NCI-H1436 treated with DMSO at 0.1 percent for 48 hours (cell line): ENCODE measurements around the gene CCL13.

Experiments used
- DNase-seq: peaks from one replicate; lab custom pipeline; 2025; lab: John Stamatoyannopoulos, UW

CCL13 gene

DNA sequence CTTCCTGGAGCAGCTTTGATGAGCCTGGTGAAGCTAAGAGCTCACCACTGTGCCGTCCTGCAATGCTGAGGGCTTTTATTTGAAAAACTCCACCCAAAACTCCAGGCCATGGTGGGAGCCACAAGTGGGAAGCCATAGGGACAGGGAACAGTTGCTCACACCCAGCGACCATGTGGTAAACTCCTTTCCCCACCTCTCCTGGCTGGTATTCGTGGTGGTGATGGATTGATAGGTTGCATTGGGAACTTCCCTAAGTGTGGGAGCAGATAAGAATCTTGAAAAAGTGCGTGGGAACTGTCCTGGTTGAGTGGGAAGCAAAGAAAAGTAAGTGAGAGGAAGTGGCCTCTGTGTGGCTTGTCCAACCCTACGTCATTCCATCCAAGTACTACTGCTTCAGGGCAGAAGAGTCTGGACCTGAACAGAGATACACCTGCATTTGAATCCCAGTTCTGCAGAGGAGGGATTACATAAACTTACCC, 6.9 kb downstream of the CCL13 start, which contains the start of gene CCL1:
Gene CCL1, minus strand, starts transcription at position 51 of the 479 bp plus-strand sequence. CDS start 72 bp downstream, outside the sequence.
- no peak for DNase-seq

DNA sequence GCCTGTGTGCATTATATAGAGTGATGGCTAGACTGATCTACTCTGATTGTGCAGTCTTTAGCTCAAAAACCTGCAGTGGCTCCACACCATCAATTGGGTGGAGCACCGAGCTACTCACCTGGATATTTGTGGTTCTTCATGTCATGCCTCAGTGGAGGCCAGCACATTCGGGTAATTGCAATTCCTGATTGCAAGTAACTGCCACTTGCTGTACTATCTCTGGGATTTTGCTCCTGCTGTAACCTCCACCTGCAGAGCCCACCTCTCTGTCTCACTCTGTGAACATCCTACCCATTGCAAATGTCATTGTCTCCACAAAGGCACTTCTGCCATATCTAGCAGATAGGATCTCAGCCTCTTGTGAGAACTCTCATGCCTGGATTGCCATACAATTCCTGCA, 8.5 kb downstream of the CCL13 start:
- no peak for DNase-seq

DNA sequence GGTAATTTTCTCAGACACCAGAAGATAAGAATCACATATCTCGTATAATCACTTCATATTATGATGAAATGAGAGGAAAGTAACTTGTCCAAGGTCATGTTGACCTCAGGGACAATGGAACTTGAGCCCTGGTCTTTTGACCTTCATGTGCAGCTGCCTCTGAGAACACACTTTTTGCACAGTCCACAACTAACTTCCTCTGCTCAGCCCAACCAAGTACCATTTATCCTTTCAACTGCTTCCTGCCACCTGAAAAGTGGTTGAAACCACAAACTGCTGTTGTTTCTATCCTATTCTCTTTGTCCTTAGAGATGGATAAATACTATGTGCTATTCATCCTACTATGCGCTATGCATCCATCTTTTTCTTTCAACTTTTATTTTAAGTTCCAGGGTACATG, 9.1 kb downstream of the CCL13 start:
- DNase-seq: no peak

GRCh38 chr17:34366010-34366409, 9.7 kb downstream of the CCL13 start:
- DNase-seq: no peak

DNA sequence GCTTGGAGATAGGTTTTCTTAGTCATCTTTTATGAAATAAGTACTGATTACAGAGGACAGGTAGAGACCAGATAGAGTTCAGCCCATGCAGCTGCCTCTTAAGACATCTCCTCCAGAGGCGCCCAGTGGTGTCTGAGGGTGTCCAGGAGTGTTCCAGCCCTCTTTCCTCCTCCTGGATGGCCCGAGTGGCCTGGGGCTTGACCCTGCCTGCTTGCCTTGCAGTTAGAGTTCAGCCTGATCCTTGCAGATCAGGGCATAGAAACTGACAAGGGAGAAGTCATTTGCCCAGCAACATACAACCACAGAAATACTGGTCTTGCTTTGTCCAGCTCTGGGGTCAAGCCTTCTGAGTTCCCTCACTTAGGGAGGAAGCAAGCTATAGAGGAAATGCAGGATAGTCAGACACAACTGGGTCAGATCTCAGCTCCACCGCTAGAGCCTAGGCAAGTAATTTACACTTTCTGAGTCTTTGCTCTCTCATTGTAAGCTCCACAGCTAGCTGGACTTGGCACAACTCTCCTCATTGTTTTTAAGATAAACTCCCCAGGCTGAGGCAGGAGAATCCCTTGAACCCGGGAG, 10.3 kb downstream of the CCL13 start:
- DNase-seq: no peak

- no peak for DNase-seq
Measured at GRCh38 chr17:34367486-34368195, 11.4 kb downstream of the CCL13 start.

GRCh38 chr17:34368196-34368945, 12.1 kb downstream of the CCL13 start:
- DNase-seq: no peak

DNA sequence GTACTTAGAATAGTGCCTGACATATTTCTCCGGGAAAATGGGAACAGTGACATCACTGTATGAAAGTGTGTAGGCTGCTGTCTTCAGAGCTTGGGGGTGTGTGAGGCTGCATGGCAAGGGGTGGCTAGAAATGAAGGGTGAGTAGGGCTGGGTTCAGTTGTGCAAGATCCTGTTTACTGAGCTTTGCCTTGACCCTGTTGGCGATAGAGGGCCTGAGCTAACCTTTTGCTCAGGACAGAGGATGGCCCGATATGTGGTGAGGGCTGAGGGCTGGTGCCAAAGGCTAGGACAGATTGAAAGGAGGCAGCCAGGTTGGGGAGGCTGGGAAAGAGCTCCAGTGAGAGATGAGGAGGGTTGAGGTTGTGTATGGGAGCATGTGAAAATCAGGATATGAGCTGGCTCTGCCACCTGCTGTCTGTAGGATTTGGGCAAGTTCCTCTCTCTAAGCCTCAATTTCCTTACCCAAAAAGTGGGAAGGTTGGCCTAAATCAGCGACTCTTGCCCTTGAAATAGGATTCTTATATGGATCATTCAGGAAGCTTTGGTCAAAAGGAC, 12.7 kb downstream of the CCL13 start:
- DNase-seq: no peak

- DNase-seq: no peak
Measured at GRCh38 chr17:34369571-34369970, 13.3 kb downstream of the CCL13 start.

DNA sequence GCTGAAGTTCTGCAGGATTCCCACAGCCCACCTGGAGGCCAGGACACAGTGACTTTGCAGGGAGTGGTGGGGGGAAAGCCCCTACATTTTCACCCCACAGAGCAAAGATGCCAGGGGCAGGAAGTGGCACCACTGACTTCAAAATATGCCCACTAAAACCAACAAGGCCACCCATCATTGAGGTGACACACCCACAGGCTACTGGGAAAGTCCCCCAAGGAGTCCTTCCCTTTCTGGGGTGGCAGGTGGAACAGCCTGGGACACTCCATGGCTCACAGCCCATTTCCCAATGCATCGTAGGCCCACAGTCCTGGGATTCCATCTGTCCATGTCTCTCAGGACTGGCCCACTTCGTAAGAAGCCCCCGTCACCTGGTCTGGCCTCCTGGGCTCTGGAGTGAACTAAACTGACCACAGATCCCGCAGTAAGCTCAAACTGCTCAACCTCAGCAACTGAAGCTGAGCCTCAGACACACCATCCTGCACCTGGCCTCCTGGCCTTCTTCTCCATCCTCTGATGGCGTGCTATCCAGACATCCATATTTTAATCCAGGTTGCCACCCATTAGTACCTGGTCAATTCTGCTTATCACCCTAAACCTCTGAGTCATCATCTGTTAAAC, 14.2 kb downstream of the CCL13 start:
- no peak for DNase-seq

- DNase-seq: no peak
Measured at GRCh38 chr17:34370997-34371395, 14.7 kb downstream of the CCL13 start.

DNA sequence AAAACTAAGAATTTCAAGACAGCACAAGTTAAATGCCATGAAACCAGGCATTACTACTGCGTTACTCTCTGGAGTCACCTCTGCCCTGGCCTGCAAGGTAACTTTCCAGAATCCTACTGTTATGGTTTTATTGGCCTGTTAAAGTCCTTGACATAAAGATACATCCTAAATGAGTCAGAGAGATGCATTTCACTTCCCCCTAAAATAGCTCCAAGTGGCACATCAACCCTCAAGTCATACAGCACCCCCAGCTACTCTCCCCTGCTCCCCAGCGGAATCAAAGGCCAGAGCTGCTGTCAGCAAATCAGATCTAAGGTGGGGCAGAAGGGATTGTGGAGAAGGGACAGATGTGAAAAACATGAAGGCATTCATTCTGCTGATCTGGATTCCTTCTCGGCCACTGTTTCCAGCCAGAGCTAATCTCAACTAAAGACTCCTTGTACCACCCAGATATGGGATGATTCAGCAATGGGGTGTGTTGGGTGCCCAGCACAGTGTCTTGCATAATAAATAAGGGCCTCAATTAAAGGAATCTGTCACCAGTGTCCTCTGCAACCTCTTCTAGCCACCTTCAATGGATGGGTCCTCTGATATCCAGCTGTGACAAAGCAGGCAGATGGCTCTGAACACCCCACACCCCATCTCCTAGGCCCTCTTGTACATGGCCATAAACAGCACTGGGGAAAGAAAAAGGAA, 15.3 kb downstream of the CCL13 start:
- DNase-seq: no peak

GRCh38 chr17:34374457-34374856, 18.2 kb downstream of the CCL13 start:
- DNase-seq: peak; percentile 91

GRCh38 chr17:34375426-34375997, 19.2 kb downstream of the CCL13 start:
- DNase-seq: no peak

DNA sequence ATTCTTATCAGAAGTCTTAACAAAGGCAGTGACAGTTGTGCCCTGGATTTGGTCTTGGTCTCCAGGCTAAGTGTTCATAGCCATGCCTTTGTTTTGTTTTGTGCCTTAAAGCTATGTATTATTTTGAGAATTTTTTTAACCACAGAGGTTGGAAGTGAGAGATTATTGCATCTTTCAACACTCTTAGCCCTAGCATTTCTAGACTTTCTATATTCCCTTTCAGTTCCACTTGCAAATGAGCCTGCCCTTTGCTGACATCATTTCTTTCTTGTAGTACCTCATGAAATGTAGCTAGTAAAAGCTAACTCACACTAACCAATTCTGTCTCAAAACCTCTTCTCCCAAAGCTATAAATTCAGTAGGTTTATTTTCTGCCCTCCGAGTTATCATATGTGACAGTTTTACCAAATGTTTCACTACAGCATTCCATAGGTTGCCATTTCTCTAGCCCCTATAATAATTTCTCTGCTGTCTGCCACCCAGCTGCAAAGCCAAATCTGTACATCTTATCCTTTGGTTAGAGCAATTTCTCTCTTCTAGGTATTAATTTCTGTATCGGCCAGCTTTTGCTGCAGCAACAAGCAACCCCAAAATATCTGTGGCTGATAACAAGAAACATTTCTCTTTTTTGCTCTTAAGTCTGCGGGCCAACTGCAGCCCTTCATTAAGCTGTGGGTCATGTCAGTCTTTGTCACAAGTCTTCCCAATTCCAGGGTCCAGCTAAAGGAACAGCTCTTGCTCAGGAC, 21.0 kb downstream of the CCL13 start:
- no peak for DNase-seq

- DNase-seq: no peak
Measured at GRCh38 chr17:34378664-34379101, 22.4 kb downstream of the CCL13 start.

GRCh38 chr17:34379868-34380267, 23.6 kb downstream of the CCL13 start:
- DNase-seq: no peak

DNA sequence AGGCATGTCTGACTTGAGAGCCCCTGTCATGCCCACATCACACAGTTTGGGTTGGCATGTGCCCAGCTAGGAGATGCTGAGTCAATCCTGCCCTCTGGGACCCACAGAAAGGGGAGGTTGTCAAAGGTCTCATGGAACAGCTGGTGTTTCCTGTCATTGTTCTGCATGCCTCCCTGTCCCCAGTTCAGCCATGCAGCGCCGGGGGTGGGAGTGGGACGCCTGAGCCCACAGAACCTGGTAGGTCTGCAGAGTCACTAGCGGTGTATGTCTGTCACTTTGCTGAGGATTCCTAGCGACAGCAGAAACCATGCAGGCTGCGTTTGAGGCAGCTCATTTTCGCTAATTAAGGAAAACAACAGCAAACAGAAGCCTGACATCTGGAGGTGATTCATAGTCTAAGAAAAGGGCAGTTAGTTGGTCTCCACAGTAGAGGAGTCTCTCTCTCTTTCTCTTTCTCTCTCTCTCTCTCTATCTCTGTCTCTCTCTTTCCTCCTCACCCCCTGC, 26.4 kb downstream of the CCL13 start:
- DNase-seq: no peak

- no peak for DNase-seq
Measured at GRCh38 chr17:34383216-34383615, 26.9 kb downstream of the CCL13 start.

DNA sequence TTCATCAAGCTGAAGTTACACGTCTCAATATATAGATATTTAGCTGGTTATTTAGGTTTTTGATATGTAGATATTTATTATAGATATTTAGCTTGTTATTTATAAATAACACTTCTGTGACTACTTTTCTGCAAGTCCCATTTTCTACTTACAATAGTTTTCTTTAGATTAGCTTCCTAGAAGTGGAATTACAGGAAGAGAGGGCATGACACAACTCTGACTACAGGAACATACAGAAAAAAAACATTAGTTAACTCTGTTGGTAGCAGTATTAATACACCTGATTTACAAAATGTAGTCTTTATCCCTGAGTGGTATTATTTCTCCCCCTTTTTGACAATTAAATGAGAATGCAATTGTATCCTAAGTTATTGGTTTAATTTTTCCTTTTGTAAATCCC, 28.0 kb downstream of the CCL13 start:
- no peak for DNase-seq
